ENCODE results near the gene CCNT2. TPM values are rescaled to one million over a fixed set of nuclear protein-coding genes. Genes with fewer than 3 reads are reported as not detected.
A peak's percentile ranks its signal among the peaks of the same experiment; 100 is the strongest.

CCNT2 gene
- total RNA-seq, 4 donors from 2014 or later, result 16.1 to 29.1 (median 20.5) TPM

DNA sequence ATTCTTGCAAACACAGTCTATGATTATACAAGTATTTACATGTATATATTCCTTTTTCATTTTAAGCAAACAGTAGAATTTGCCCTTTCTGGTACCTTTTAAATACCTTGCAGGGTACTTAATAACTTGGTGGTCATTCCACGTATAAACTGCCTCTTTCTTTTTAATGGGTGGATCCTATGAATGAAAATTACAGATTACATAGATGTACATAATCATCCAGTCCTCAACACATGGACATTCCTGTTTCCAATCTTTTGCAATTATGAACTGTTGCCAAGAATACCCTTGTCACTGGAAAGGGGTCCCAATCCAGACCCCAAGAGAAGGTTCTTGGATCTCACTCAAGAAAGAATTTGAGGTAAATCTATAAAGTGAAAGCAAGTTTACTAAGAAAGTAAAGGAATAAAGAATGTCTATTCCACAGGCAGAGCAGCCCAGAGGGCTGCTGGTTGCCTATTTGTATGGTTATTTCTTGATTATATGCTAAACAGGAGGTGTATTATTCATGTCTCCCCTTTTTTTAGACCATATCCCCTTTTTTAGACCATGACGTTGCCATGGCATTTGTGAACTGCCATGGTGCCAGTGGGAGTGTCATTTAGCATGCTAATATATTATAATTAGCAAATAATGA is 7.7 kb upstream of the CCNT2 start:
- Histone ChIP-seq H3K9me3 (peaks cover 0 to 7% (median 3%) of the 10 kb centered on the region in 4 donors), H3K27me3 (no peaks in the 10 kb centered on the region), H3K27ac (replicated peaks in 1 of 4) (no peak overlapping the region), H3K4me1 (no peaks in the 10 kb centered on the region), H3K4me3 (no peak overlapping the region), H3K36me3 (no peaks in the 10 kb centered on the region)
- 81% methylated on average over 2 of the region's 2 CpGs for WGBS
- no peak for DNase-seq (ENCODE audit: extremely low spot score)
- intact Hi-C loops (cut with DNase I), result loop anchor here (10.0 kb wide), 1 partner anchor 786 kb away; no protein-coding TSS in a partner anchor
- TF ChIP-seq POLR2AphosphoS5 (IDR thresholded peaks at IDR 0.05) (no peak), POLR2A (IDR thresholded peaks at IDR 0.05; ENCODE audit: low read depth) (no peak), EP300 (IDR thresholded peaks at IDR 0.05) (no peak)
- TF ChIP-seq, protein P1, sequence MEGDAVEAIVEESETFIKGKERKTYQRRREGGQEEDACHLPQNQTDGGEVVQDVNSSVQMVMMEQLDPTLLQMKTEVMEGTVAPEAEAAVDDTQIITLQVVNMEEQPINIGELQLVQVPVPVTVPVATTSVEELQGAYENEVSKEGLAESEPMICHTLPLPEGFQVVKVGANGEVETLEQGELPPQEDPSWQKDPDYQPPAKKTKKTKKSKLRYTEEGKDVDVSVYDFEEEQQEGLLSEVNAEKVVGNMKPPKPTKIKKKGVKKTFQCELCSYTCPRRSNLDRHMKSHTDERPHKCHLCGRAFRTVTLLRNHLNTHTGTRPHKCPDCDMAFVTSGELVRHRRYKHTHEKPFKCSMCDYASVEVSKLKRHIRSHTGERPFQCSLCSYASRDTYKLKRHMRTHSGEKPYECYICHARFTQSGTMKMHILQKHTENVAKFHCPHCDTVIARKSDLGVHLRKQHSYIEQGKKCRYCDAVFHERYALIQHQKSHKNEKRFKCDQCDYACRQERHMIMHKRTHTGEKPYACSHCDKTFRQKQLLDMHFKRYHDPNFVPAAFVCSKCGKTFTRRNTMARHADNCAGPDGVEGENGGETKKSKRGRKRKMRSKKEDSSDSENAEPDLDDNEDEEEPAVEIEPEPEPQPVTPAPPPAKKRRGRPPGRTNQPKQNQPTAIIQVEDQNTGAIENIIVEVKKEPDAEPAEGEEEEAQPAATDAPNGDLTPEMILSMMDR (IDR thresholded peaks at IDR 0.05), result no peak

- no peak overlapping the region for H3K27ac ChIP-seq (replicated peaks in 1 of 4)
- intact Hi-C loops (cut with DNase I), result loop anchor here (10.0 kb wide), 1 partner anchor 787 kb away; no protein-coding TSS in a partner anchor
- no peaks in the 10 kb centered on the region for H3K27me3 ChIP-seq
- H3K36me3 ChIP-seq, result no peaks in the 10 kb centered on the region
- H3K4me3 ChIP-seq, result no peak overlapping the region
- no peak for DNase-seq (ENCODE audit: extremely low spot score)
- WGBS, result 92% methylated on average over 3 of the region's 3 CpGs
- H3K4me1 ChIP-seq, result no peaks in the 10 kb centered on the region
- H3K9me3 ChIP-seq, result peaks cover 0 to 7% (median 3%) of the 10 kb centered on the region in 4 donors
- TF ChIP-seq POLR2AphosphoS5 (IDR thresholded peaks at IDR 0.05), result no peak
Observed at GRCh38 chr2:134911400-134911785, 7.2 kb upstream of the CCNT2 start.

GRCh38 chr2:134912361-134912760 is 6.3 kb upstream of the CCNT2 start:
- TF ChIP-seq, protein P1 (IDR thresholded peaks at IDR 0.05), result no peak
- TF ChIP-seq POLR2A (IDR thresholded peaks at IDR 0.05; ENCODE audit: low read depth) (no peak), POLR2AphosphoS5 (IDR thresholded peaks at IDR 0.05) (no peak), EP300 (IDR thresholded peaks at IDR 0.05) (no peak)

GRCh38 chr2:134917360-134917865 is 1.2 kb upstream of the CCNT2 start:
- H3K27ac ChIP-seq (replicated peaks in 1 of 4), result peak overlapping the region; percentile 96 to 98 (median 96)
- 38% methylated on average over 16 of the region's 16 CpGs for WGBS
- intact Hi-C loops (cut with DNase I), result loop anchor here (5.0 to 10.0 kb wide), 2 partner anchors 615 to 793 kb away; partner anchors contain the start of genes R3HDM1 and ZRANB3
- H3K27me3 ChIP-seq, result no peaks in the 10 kb centered on the region
- H3K9me3 ChIP-seq, result no peaks in the 10 kb centered on the region
- TF ChIP-seq EP300 (IDR thresholded peaks at IDR 0.05) (no peak), POLR2A (IDR thresholded peaks at IDR 0.05; ENCODE audit: low read depth) (no peak), POLR2AphosphoS5 (IDR thresholded peaks at IDR 0.05) (no peak)
- TF ChIP-seq, protein P1 (IDR thresholded peaks at IDR 0.05), result no peak
- H3K4me1 ChIP-seq, result peaks cover 30 to 39% (median 35%) of the 10 kb centered on the region in 4 donors
- DNase-seq (ENCODE audit: extremely low spot score), result no peak
- peak overlapping the region; percentile 76 to 94 (median 92) for H3K4me3 ChIP-seq
- no peaks in the 10 kb centered on the region for H3K36me3 ChIP-seq

More at GRCh38 chr2:134912361-134912760, 6.3 kb upstream of the CCNT2 start:
- H3K9me3 ChIP-seq, result peaks cover 0 to 6% (median 3%) of the 10 kb centered on the region in 4 donors
- H3K4me1 ChIP-seq, result peaks cover 3 to 6% (median 5%) of the 10 kb centered on the region in 4 donors
- intact Hi-C loops (cut with DNase I), result loop anchor here (10.0 kb wide), 1 partner anchor 788 kb away; no protein-coding TSS in a partner anchor
- no peak overlapping the region for H3K27ac ChIP-seq (replicated peaks in 1 of 4)
- no peak overlapping the region for H3K4me3 ChIP-seq
- H3K36me3 ChIP-seq, result no peaks in the 10 kb centered on the region
- DNase-seq (ENCODE audit: extremely low spot score), result no peak
- no peaks in the 10 kb centered on the region for H3K27me3 ChIP-seq

DNA sequence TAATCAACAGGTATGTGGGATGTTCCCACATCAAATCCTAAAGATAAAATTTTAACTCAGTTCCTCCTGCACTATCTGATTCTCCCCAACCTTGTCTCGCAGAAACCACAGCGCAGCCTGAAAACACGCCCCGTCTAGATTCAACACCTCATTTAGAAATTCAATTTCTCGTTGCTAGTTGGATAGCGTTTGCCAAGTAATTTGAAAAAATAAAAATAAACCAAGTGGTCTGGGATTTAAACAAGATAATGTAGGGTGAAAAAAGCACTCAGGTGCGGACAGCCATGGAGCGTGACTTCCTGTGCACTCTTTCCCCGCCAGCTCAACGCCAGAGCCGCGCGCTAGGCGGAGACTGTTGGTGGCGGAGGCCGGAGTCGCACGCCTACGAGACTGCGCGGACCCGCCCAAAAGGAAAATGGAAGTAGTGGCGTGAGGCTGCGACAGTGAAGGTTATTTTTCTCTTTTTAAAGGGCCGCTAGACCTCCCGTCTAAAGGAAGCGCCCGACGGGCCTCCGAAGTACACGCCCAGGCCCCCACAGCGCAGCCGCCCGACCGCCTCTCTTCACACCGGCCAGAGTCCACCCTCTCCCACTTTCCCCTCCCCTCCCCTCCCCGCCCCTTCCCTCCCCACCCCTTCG is 615 bp upstream of the CCNT2 start:
- WGBS, result under 1% methylated on average over 35 of the region's 38 CpGs
- Histone ChIP-seq H3K36me3 (no peaks in the 10 kb centered on the region), H3K4me1 (peaks cover 36 to 45% (median 41%) of the 10 kb centered on the region in 4 donors), H3K27ac (replicated peaks in 1 of 4) (peak overlapping the region; percentile 96 to 98 (median 96)), H3K9me3 (no peaks in the 10 kb centered on the region), H3K27me3 (no peaks in the 10 kb centered on the region), H3K4me3 (peak overlapping the region; percentile 76 to 94 (median 92))
- intact Hi-C loops (cut with DNase I), result loop anchor here (2.0 to 10.0 kb wide), 3 partner anchors 541 to 793 kb away; partner anchors contain the start of genes R3HDM1 and ZRANB3
- TF ChIP-seq, protein P1 (IDR thresholded peaks at IDR 0.05), result peak in 2 of 3 experiments; percentile 15 to 48
- TF ChIP-seq EP300 (IDR thresholded peaks at IDR 0.05), result no peak
- peak; percentile 48 for TF ChIP-seq POLR2A (IDR thresholded peaks at IDR 0.05; ENCODE audit: low read depth)
- TF ChIP-seq POLR2AphosphoS5 (IDR thresholded peaks at IDR 0.05), result peak; percentile 4 to 80
- DNase-seq (ENCODE audit: extremely low spot score), result no peak

Measured in esophagus muscularis mucosa (tissue), 4 donors.